ENCODE data around the gene MCTP1.
A peak's percentile ranks its signal among the peaks of the same experiment; 100 is the strongest.

MCTP1 gene

DNA sequence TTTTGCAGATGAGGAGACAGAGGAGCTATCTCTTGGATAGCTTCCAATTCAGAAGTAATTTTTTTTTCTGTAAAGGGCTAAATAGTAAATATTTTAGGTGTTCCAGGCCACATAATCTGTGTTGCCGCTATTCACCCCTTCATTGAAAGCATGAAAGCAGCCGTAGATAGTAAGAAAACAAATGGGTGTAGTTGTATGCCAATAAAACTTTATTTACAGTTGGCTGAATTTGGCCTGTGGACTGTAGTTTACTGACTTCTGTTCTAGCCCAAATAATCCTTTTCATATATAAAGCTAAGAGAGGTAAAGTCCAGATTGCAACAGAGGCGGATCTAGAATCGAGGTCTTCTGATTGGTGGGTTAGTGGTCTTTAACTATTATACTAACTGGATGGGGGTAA lies 537.5 kb downstream of the MCTP1 start:
- in situ Hi-C loops (cut with HindIII; ENCODE audit: low pct_ligation_motif_present, low sequenced_read_pairs): no loop called here
- TF ChIP-seq, protein P1, sequence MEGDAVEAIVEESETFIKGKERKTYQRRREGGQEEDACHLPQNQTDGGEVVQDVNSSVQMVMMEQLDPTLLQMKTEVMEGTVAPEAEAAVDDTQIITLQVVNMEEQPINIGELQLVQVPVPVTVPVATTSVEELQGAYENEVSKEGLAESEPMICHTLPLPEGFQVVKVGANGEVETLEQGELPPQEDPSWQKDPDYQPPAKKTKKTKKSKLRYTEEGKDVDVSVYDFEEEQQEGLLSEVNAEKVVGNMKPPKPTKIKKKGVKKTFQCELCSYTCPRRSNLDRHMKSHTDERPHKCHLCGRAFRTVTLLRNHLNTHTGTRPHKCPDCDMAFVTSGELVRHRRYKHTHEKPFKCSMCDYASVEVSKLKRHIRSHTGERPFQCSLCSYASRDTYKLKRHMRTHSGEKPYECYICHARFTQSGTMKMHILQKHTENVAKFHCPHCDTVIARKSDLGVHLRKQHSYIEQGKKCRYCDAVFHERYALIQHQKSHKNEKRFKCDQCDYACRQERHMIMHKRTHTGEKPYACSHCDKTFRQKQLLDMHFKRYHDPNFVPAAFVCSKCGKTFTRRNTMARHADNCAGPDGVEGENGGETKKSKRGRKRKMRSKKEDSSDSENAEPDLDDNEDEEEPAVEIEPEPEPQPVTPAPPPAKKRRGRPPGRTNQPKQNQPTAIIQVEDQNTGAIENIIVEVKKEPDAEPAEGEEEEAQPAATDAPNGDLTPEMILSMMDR (IDR thresholded peaks at IDR 0.05; ENCODE audit: low read depth, low read length, missing control alignments): no peak
- Histone ChIP-seq H3K4me3 (ENCODE audit: low read depth, low read length) (no peak overlapping the region), H3K36me3 (replicated peaks) (no peaks in the 10 kb centered on the region), H3K27me3 (replicated peaks) (no peaks in the 10 kb centered on the region), H3K27ac (no peak overlapping the region)
- DNase-seq: no peak

DNA sequence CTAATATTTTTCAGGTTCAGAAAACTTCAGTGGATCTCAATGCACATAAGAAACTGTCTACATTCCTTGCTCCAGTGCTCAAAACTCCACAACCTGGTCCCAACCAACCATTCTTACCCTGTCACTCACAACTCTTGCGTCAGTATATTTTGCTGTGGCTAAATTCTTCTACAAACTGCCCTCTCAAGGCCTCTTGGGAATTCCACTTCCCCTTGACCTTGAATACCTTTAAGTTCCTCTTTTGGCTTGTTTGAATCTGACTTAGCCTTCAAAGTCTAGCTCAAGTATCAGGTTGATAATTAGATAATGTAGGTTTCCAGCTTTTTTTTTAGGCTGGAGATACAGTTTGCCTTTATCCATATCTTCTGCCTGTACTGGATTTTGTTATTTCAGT lies 538.2 kb downstream of the MCTP1 start:
- Histone ChIP-seq H3K27ac (no peak overlapping the region), H3K36me3 (replicated peaks) (no peaks in the 10 kb centered on the region), H3K27me3 (replicated peaks) (no peaks in the 10 kb centered on the region), H3K4me3 (ENCODE audit: low read depth, low read length) (no peak overlapping the region)
- TF ChIP-seq, protein P1 (IDR thresholded peaks at IDR 0.05; ENCODE audit: low read depth, low read length, missing control alignments): no peak
- DNase-seq: peak; percentile 31
- in situ Hi-C loops (cut with HindIII; ENCODE audit: low pct_ligation_motif_present, low sequenced_read_pairs): no loop called here

DNA sequence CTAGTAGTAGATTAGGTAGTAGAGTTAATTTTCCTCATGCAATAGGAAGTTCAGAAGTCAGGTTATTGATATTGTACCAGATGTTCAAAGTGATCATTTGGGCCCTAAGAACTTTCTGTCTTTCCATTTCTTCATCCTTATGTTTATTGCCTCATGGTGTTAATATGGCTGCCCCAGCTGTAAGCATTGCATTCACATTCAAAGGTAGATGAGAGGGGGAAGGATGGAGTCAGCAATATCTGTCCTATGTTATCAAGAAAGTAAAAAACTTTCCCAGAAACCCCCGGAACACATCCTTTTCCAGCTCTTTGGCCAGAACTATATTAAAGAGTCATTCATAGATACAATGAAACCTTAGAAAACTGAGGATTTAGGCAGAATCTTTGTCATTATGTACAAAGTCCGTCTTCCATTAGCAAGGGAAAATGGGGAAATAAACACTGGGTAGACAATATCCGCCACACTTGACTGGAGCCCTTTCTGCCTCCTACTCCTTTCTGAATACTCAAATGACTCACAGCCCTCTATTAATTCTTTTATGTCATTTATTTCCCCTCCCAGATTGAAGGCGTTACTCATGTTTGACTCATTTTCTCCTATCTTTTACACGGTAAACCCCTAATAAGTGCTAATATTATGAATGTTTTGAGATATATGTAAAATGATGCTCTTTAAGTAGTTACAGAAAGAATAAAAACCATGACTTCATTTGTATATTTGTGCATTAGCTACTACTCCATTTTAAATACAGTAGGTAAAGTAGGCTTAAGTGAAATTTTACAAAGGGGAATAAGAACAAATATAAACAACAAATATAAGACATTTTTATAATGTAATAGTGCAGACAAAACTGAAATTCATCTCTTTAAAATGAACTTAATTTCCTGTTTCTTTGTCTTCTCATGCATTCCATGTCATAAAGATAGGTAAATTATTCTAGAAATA lies 538.8 kb downstream of the MCTP1 start:
- Histone ChIP-seq H3K27me3 (replicated peaks) (no peaks in the 10 kb centered on the region), H3K36me3 (replicated peaks) (no peaks in the 10 kb centered on the region), H3K27ac (no peak overlapping the region), H3K4me3 (ENCODE audit: low read depth, low read length) (no peak overlapping the region)
- in situ Hi-C loops (cut with HindIII; ENCODE audit: low pct_ligation_motif_present, low sequenced_read_pairs): no loop called here
- DNase-seq: peak; percentile 25
- TF ChIP-seq, protein P1 (IDR thresholded peaks at IDR 0.05; ENCODE audit: low read depth, low read length, missing control alignments): no peak

DNA sequence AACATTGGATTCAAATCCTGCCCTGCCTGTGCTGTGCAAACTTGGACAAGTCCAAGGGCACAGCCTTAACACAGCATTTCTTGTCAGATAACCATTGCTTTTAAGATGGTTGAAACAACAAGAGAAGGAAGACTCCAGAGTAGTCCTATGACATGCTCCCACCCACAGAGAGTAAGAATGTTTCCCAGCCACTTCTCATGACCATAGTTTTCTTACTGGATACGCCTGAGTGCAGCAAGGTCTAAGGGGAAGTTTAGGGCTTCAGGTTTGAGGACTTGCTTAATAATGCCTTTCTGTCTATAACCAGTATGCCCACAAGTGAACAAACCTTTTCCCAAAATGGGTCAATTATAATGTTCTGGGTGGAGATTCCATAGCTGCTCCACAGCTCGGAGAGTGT lies 540.0 kb downstream of the MCTP1 start:
- in situ Hi-C loops (cut with HindIII; ENCODE audit: low pct_ligation_motif_present, low sequenced_read_pairs): no loop called here
- H3K4me3 ChIP-seq (ENCODE audit: low read depth, low read length): no peak overlapping the region
- DNase-seq: no peak
- H3K27me3 ChIP-seq (replicated peaks): no peaks in the 10 kb centered on the region
- no peak overlapping the region for H3K27ac ChIP-seq
- H3K36me3 ChIP-seq (replicated peaks): no peaks in the 10 kb centered on the region
- TF ChIP-seq, protein P1 (IDR thresholded peaks at IDR 0.05; ENCODE audit: low read depth, low read length, missing control alignments): no peak

DNA sequence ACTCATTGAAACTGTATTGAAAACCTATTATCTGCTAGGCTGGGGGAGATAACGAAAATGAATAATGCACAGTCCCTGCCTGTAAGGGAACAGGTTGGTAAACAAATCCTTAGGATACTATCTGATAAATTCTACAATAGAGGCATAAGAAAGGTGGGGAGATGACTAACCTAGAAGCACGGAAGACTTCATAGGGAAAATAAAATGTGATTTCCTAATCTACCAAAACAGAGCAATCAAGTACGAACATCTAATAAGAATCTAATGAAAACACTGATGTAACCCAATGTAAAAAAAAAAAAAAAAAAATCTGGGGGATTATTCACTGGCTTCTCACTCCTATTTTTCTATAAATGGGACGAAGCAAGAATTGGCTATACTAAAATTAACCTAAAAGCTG lies 542.0 kb downstream of the MCTP1 start:
- no peaks in the 10 kb centered on the region for H3K27me3 ChIP-seq (replicated peaks)
- TF ChIP-seq, protein P1 (IDR thresholded peaks at IDR 0.05; ENCODE audit: low read depth, low read length, missing control alignments): no peak
- no peak overlapping the region for H3K27ac ChIP-seq
- in situ Hi-C loops (cut with HindIII; ENCODE audit: low pct_ligation_motif_present, low sequenced_read_pairs): no loop called here
- no peak for DNase-seq
- H3K36me3 ChIP-seq (replicated peaks): no peaks in the 10 kb centered on the region
- H3K4me3 ChIP-seq (ENCODE audit: low read depth, low read length): no peak overlapping the region

Measured in brain microvascular endothelial cell (primary cell).